T-helper 22 cell (primary cell): ENCODE data around the gene NT5DC4.

Source experiments
- DNase-seq: peaks from one replicate; pipeline ENCODE4 v3.0.0-alpha.2; 2020; ENCODE audit warnings: low read depth

The NT5DC4 gene

GRCh38 chr2:112723995-112724394, 3.2 kb downstream of the NT5DC4 start:
- no peak for DNase-seq

- no peak for DNase-seq
Observed at GRCh38 chr2:112724591-112725525, 4.0 kb downstream of the NT5DC4 start.

DNA sequence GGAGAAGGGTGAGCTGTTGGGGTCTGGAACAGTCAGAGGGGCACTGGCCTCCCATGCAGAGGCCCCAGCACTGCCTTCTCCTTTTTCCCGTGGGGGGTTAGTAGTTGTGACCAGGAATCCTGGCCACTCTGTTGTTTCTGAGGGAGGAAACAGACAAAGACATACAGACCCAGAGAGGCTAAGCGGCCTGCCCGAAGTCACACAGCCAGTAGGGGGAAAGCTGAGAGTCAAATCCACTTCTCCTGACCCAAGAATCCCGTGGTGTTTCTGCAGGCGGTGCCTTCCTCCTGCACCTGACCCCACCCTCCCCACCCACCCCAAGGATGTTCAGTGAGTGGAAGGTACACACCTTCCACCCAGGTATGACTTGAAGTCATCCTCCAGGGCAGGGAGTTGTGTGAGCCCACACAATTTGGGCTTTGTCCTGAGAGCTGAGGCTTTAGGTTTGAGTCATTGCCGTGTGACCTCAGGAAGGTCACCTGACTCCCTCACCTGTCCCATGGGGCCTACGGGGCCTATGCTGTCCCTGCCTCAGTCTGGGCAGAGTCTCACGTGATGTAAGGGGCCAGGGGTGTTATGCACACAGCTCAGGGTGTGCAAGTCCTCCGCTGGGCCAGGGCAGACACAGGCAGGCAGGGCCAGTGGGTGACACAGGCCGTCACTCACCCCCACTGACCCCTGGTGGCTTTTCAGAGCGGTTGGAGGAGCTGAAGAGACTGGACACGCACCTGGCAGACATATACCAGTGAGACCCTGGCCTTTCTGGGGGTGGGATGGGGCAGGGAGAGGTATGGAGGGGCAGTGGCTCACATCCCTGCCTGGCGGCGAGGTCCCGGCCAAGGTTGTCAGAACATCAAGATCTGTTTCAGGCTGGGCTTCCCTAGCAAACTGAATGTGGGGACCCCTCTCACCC, 5.0 kb downstream of the NT5DC4 start:
- no peak for DNase-seq

GRCh38 chr2:112726487-112727190, 5.8 kb downstream of the NT5DC4 start:
- DNase-seq = peak; percentile 64

DNA sequence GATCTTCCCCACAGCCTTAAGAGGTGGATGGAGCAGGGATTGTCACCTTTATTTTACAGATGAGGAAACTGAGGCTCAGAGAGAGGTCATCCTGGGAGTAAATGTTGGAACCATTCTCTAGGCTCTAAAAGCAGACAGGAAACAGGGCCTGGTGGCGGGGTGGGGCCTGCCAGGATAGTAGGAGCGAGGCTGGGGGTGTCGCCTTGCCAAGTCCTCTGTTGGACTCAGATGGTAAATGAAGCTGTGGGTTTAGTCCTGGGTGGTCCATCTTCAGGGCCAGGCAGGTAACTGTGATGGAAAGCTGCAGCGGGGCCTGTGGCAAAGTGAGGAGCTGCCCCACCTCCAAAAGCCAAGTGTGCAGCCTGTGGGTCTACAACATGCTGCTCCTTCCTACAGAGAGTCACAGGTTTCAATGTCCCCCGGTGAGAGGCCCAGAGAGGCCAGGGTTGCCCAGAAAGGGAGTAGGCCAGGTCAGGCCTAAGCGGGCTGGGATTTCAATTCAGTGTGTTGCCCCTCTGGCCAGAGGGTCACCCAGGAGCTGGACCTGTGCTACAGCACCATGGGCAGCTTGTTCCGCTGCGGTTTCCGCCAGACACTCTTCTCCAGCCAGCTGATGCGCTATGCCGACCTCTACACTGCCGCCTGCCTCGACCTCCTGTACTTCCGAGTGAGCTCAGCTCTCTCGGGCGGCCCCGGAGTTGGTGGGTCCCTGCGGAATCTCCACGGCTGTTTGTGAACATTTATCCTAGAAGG, 6.6 kb downstream of the NT5DC4 start:
- no peak for DNase-seq

- DNase-seq = no peak
Observed at GRCh38 chr2:112728029-112728362, 7.2 kb downstream of the NT5DC4 start.

DNA sequence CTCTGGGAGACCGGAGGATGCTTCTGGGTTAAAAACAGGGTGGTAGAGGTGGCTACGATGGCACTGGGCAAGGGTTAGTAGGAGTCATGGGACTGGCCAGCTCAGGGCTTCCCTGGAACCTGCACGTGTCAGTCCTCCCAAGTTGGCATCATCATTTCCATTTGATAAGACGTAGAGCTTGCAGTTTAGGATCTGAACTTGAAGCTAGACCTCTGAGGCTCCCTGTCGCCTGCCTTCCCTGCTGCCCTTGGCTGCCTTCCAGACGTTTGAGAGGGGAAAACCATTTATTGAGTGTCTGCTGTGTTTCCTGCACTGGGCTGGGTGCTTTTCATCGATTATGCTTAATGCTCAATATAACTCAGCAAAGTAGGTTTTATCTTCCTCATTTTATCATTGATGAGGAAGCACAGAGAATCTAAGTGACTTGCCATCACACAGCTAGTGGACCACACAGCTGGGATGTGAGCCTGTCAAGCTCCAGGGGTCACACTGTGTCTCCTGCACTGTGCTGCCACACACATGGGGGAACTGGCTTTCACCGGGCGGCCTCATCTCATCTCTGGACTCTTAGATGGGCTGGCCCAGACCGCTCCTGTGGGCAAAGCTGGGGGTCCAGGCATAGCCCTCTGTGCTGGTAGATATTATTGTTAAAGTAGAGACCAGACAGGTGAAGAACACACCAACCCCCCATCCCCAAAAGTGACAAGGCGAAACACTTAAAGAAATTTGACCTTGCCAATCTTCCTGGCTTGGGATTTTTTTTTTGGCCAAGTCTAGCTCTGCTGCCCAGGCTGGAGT, 7.8 kb downstream of the NT5DC4 start:
- DNase-seq = no peak

DNA sequence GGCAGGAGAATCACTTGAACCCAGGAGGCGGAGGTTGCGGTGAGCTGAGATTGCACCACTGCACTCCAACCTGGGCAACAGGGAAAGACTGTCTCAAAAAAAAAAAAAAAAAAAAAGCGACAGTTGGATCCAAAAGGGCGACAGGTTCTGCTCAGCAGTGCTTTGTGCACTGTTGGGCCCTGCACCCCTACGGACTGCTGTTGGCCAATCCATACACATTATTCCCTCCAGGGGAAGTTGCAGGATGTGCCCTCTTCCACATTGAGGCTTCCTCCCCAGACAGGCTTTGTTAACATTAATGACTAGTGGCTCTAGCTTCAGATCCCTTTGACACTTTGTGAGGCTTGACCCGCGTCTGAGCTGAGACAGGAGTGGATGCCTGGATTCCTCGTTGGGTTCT, 9.4 kb downstream of the NT5DC4 start:
- no peak for DNase-seq

DNA sequence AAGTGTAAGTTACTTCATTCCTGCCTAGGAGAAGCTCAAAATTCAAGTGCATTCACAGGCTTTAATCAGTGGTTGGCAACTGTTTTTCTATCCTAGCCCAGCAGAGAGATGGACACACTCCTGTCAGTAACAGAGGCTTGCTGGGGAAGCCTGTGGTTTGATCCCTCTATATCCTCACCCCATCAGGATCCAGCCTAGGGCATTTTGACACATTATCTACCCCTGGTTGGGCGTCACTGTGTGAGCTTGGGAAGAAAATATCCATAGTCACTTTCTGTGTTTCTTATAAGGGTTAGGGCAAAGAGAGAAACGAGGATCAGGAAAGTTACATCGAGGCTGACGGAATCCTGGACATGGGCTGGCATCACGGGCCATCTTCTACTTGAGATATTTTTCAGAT, 10.0 kb downstream of the NT5DC4 start:
- no peak for DNase-seq

DNA sequence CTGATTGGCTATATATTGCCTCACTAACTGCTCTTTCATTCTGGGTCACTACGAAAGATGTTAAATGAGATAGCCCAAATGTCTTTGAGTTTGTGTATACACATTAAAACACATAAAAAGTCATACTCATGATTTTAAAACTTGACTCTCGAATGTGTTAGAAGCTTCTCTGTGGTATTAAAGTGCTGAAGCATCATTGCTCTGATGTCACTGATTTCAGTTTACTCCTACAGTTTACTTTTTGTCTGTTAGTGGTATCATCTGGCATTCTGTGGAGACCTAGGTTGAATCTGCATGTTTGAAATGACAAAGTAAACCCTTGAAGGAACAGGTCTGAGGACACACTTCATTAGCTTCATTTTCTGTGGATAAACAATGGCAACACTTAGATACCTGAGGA, 10.7 kb downstream of the NT5DC4 start:
- no peak for DNase-seq

DNA sequence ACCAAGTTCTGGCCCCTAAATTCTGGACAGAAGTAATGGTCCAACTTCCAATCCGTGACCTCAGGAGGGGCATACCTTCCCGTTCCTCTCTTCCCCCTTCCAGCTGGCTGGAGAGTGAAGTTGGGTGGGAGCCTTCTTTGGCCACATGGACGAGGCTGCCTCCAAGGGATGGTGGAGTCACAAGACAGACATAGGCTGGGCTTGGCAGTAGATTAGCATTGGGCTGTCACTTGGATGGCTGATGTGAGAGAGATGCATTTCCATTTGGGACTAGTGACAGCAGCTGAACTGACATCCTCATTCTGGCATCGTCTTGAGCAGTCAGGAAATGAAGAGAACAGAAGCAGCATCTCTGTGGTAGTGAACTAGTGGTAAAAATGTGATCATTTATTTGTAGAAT, 12.6 kb downstream of the NT5DC4 start:
- no peak for DNase-seq

DNA sequence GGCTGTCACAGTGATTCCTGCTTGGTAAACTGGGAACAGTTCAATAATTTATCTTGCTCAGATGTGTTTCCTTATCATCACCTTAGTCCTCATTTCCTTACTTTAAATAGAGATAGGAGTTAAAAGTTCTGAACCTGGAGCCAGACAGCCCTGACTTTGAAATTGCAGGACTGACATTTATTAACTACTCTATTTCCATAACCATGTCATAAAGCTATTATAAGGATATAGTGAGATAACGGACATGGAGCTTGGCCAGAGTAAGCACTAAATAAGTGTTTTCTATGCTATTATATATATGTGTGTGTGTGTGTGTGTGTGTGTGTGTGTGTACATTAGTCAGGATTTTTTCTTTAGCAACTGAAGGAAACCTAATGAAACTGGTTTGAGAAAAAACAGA, 13.1 kb downstream of the NT5DC4 start:
- DNase-seq = no peak

DNA sequence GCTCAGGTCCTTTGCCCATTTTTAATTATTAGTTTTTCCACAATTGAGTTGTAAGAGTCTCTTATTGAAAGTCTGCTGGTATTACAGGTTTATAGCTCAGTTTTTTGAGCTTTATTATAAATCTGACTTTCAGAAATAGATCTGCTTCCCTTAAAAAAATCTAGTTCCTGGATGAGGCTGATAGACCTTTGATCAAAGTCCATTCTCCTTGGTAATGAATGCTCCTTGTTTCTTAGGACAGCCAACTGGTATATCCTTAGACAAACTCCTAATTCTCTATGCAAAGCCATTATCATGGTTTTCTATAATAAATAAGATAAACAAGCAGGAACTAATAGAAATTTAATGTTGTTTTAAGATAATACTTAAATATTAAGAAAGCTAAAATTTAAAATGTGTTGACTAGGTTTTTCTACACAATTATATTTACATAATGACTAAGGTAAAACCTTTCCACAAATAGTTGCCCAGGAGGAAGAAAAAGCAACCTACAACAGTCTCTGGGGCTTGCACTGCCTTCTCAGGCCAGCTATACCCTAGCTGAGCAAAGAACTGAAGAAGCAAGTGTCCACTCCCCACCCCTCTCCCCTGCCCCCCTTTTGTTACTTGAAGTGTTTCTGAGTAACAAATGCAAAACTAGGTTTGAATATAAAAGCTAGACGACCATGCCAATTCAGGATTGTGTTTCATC, 16.9 kb downstream of the NT5DC4 start:
- DNase-seq = no peak

GRCh38 chr2:112740527-112740926, 19.7 kb downstream of the NT5DC4 start:
- DNase-seq = no peak

DNA sequence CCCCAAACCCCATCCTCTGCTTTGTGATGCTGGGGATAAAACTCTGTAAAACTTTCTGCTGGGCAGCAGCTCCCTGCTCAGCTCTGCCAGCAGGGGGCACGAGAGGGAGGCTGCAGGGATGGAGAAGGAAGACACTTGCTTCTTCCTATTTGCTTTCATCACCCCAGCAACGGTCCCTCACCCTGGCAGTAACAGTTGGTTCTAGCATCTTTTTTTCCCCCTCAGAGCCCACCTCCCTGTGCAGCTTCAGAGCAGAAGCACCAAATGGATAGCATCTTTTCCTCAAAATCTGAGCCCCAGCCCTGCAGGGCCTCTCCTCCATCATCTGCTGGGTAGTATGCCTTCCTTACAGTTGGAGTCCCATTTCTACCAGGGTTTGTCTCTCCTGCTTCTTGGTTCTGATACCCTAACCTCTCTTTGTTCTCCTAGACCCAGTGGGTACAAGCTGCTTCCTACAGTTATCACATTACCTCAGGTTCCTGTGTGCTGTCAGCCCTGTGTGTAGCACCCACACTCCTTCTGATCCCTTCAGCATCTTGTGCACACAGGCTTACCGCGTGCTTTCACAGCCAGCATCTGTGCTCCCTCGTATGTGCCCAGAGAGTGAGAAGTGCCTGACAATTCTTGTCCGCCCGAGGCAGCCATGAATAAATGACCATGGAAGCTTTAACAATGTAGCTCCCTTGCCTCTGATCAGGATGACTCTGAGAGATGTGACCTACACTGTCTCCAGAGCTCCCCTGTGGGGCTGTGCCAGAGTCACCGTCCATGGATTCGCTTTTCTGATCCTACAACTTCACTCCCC, 29.1 kb downstream of the NT5DC4 start:
- DNase-seq = peak; percentile 66

- DNase-seq = no peak
Observed at GRCh38 chr2:112750560-112750843, 29.7 kb downstream of the NT5DC4 start.

GRCh38 chr2:112751451-112752197, 30.8 kb downstream of the NT5DC4 start:
- DNase-seq = no peak

GRCh38 chr2:112752667-112753066, 31.8 kb downstream of the NT5DC4 start:
- no peak for DNase-seq

DNA sequence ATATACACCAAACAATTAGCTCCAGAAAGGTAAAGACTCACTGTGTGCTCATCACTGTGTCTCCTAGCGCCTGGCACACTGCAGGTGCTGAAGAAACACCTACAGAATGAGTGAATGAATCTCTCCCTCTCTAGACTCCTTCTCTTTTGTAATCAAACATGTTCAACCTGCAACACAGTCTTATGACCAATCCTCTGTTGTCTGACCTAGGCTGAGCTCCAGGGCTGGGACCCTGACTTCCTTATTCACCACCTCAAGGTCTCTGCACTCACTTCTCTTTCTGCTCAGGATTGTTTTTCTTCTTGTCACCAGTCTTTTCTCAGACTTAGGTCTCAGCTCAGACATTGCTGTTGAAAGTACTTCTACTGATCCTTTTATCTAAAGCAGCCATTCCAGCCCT, 33.7 kb downstream of the NT5DC4 start:
- DNase-seq = no peak
